ENCODE measurements around the gene STARD5. TPM values are rescaled to one million over a fixed set of nuclear protein-coding genes. Genes with fewer than 3 reads are reported as not detected.

The STARD5 gene
- total RNA-seq, 1 donor from 2014 or later = 3.0 TPM

DNA sequence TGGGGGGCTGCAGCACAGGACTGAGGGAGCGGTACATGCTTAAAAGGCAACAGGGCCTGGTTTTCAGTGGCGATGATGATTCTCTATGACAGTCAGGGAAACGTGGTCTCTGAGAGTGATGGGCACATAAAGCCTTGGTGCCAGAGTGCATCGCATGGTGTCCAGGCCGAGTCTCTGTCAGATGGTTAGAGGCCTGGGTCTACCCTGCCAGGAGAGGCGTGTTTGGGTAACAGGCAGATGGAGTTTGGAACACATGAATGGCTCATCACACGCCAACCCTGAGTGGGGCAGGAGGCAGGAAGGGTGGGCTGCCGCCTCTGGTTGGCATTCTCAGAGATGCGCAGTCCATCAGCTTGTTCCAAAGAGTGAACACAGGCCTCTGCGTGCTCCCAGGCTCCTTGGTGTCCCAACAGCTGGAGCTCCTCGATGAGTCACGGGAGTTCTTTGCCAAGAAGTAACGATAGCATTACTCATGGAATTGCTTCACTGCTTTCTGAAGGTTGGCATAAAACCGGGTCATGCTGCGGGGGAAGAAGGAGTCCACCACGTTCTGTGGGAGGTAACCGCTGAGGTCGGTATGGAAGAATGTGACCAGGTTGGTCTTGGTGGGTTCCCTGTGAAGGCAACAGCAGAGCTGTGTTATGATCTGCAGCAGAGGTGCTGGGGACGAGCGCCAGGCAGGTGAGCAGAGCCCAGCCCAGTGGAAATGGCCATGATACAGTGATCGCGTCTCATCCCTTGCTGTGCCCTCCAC is 11.0 kb downstream of the STARD5 start:
- DNase-seq (ENCODE audit: low read depth) = peak; percentile 99

DNA sequence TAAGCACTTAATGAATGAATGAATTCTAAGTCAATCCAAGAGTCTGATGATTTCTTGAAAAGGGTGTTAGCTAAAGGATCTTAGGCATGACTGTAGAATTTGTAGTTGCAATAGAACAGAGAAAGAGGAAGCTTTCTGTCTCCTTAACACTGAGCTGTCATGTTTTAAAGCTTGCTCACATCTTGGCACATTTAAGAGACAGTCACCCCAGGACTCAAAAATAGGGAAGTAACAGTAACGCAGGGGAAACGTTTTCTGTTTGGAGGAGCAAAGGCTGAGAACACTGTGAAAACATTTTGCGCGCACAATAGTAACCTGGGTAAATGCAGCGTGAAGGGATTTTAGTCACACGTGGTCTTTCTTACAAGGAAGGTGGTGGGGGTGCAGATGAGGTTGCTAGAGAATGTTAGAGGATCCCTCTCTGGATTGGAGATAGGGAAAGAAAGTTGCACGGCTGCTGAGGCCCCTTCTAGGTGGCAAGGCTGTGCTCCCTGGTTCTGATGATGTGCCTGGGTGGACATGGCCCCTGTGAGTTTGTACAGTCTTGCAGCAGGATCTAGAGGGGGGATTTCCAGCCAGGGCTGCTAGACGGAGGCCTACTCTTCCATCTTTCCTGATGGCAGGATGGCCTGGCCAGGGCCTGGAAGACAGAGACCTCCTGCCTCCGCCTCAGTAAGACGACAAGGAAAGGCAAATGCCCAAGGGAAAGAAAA is 12.0 kb downstream of the STARD5 start:
- DNase-seq (ENCODE audit: low read depth) = no peak

DNA sequence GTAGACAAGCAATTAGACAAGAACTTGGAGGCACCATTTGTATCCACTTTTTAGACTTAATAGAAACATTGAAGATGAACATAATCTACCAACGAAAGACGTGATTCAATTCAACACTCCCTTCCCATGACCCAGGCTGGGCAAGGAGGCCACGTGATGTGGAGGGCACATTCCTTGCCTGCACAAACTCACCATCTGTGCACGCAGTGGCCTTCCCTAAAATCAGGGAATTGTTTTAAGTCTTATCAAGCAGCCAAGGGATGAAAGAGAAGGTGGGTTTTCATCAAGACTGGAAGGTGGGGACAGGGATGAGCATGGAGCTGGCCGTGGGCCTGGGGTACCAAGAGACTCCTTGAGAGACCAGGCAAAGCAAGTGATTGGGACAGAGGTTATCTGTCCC is 13.5 kb downstream of the STARD5 start:
- no peak for DNase-seq (ENCODE audit: low read depth)

DNA sequence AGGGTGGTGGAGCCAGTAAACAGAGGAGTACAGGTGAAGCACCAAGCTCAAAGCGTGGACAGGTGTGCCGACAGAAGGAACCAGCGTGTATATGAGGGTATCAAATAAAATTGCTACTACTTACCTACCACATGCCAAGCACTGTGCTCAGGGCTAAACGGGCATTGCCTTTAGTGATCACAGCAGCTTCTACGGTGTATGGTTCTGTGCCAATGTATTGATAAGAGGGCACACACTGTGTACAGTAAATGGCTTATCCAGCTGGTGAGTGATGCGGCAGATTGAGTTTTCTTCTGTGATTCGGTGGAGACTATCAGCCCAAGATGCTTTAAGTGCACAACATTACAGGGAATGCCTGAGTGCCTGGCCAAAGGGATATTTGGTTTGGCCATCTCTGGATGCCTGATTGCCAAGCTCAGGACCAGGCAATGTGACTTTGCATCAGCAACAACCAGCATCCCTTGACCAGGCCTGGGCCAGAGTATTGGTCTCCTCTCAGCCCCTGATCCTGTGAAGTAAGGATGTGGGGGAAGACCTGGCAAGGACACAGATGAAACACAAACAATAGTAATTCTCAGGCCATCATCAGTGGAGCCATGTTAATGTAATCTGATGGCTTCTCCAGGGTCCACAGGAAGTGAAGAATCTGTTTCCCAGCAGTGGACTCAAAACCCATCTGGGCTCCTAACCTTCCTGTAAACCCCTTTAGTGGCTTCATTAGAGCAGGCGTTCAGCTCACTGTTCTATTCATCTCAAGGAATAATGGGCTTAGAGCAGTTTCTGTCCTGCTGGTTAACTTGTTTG is 14.1 kb downstream of the STARD5 start:
- DNase-seq (ENCODE audit: low read depth) = no peak

DNA sequence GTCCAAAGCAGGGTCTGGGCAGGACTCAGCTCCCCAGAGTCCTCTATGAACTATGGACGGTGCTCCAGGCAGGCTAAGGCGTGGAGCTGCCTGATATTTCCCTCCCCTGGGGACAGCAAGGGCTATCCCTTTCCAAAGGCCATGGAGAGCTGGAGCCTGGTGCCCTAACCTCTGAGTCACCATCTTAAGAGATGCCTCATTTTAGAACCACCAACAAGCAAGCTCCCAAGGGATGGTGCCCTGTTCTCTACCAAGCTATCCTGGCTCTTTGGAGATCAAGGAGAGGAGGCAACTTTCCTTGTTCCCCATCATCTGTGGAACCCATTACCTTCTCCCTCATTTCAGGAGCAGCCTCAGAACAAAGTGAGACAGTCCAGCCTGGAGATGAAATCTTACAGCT is 15.7 kb downstream of the STARD5 start:
- DNase-seq (ENCODE audit: low read depth) = no peak

DNA sequence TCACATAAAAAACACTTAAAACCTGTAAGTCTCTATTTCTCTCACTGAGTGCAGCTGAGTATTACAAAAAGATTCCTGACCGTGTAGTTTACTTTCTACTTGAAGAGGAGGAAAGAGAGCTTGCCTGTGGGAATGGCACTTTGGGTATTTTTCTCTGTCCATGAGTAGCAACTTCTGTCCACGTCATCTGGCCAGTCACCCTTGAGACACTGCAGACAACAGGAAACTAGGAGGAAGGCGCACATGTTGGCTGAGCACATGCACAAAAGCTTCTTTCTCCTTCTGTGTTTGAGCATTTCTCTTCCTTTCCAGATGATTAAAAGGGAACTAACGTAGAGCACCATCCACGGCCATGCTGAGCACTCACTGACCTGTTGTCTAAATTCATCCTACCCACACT is 19.7 kb downstream of the STARD5 start:
- peak; percentile 37 for DNase-seq (ENCODE audit: low read depth)

DNA sequence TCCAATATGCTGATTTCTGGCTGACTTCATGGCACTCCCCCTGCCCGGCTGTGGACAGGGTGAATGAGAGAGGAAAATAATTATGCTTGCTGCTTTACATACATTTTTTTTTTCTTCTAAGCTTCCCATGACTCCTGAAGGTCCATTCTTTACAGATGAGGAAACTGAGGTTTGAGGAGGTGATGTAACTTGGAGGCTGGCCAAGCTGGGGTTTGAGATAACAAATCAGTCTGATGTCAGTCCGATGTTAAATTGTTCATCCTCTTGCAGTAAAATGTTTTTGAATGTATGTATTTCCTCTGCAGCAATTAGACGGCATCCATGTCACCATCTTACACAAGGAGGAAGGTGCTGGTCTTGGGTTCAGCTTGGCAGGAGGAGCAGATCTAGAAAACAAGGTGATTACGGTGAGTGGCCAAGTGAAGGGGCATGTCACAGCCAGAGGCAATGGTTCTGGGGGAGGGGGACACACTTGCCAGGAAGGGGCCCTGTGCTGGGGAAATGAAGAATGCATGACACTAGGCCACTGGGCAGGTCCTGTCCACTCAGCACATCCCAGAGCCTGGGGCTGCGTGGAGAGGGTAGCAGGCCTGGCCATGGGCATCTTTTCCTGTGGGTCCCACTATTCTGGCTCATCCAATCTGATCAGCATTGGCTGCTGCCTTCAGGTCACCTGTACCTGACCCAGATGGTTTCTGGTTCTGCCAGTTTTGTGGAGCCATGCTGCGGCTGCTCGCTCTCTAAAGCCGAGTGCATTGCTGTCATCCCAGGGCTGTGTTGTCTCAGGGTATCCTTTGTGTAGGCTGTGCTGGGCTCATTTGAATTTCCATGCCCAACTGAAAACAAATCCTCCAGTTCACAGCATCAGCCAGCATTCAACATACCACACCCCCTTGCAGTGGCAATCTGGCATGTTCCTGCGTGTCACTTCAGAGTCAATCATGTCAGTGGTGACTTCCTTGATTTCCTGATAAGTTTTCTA is 20.4 kb downstream of the STARD5 start:
- no peak for DNase-seq (ENCODE audit: low read depth)

DNA sequence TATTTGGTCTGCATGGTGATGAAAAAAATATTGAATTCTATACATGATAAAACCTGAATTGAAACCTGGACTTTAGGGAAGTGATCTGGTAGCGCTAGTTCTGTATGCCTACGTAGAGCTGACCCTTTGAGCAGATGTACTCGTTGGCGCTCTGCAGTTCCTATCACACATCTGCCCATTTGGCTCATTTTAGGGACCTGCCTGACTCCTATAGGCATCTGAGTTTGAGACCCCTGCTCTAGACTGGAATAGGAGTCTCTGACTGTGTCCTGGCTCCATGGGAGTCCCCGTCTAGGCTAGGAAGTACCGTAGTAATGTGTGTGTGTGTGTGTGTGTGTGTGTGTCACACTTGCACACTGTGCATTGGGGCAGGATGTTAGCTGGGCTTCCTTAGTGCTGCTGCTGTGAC is 21.2 kb downstream of the STARD5 start:
- no peak for DNase-seq (ENCODE audit: low read depth)

DNA sequence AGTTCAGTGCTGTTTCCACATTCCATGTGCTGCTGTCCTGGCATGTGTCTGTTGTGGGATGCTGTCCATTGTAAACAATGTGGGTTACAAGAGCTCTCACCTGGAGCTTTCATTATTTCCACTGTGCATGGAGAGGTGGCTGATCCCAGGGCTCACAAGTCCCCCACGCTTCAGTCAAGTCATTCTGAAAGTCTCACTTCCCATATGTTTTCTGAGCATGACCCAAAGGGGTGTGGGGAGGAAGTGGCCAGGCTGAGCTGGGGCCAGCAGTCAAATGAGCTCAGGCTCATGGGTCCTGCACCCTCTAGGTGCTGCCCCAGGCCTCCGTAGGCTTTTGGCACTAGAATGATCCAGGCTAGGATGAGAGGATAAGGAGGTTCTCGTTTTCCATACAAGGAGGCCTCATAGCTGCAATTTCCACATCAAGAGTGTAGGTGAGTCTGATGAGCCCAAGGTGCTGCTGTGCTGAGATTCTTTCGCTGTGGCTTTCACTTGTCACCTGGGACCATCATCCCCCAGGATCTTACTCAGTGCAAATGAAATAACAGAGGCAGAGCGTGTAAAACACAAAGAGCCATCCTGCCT is 22.0 kb downstream of the STARD5 start:
- DNase-seq (ENCODE audit: low read depth) = no peak

DNA sequence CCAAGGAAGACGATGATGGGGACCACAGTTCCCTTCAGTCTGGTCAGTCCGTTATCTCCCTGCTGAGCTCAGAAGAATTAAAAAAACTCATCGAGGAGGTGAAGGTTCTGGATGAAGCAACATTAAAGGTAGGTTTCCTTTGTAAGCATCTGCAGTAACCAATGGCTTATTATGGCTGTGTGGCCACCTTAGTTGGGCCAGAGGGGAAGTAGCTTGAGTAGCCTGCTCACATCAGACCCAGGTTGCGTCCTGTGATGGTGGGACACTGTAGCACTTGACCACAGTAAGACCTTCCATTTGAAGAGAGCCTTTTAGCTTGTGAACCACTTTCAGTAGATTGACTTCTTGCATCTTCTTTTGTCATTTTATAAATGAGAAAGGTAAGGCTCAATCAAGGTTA is 22.6 kb downstream of the STARD5 start:
- no peak for DNase-seq (ENCODE audit: low read depth)

DNA sequence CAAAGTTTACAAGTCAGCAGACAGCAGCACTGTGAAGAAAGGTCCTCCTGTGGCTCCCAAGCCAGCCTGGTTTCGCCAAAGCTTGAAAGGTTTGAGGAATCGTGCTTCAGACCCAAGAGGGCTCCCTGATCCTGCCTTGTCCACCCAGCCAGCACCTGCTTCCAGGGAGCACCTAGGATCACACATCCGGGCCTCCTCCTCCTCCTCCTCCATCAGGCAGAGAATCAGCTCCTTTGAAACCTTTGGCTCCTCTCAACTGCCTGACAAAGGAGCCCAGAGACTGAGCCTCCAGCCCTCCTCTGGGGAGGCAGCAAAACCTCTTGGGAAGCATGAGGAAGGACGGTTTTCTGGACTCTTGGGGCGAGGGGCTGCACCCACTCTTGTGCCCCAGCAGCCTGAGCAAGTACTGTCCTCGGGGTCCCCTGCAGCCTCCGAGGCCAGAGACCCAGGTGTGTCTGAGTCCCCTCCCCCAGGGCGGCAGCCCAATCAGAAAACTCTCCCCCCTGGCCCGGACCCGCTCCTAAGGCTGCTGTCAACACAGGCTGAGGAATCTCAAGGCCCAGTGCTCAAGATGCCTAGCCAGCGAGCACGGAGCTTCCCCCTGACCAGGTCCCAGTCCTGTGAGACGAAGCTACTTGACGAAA is 24.2 kb downstream of the STARD5 start:
- DNase-seq (ENCODE audit: low read depth) = no peak

DNA sequence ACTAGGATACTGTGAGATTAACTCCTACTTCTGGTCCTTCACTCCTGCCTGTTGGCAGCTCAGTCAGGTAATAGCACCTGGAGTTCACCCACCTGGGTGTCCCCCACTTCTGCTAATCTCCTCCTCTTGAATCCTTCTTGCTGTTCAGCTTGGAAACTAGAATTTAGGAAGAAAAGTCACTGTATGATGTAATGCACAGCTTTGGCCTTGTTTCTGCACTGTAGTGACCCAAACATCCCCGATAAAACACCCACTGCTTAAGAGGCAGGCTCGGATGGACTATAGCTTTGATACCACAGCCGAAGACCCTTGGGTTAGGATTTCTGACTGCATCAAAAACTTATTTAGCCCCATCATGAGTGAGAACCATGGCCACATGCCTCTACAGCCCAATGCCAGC is 24.8 kb downstream of the STARD5 start:
- no peak for DNase-seq (ENCODE audit: low read depth)

DNA sequence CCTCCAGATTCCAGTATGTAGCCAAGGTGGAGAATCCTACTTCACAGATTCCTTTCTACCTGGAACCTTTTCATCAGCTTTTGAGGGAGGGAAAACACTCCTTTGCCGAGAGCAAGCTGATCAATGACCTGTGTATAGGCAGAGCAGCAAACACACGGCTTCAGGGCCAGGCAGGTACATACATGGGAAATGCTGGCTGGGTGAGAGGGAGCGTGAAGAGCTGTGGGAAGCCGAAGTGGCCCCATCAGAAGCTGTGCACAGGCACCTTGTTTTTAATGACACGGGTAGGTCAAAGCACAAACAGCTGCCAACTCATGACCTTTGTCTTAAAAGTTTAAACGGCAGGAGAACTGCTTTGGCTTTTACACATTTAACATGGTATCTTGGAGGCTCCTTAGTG is 25.3 kb downstream of the STARD5 start:
- DNase-seq (ENCODE audit: low read depth) = no peak

DNA sequence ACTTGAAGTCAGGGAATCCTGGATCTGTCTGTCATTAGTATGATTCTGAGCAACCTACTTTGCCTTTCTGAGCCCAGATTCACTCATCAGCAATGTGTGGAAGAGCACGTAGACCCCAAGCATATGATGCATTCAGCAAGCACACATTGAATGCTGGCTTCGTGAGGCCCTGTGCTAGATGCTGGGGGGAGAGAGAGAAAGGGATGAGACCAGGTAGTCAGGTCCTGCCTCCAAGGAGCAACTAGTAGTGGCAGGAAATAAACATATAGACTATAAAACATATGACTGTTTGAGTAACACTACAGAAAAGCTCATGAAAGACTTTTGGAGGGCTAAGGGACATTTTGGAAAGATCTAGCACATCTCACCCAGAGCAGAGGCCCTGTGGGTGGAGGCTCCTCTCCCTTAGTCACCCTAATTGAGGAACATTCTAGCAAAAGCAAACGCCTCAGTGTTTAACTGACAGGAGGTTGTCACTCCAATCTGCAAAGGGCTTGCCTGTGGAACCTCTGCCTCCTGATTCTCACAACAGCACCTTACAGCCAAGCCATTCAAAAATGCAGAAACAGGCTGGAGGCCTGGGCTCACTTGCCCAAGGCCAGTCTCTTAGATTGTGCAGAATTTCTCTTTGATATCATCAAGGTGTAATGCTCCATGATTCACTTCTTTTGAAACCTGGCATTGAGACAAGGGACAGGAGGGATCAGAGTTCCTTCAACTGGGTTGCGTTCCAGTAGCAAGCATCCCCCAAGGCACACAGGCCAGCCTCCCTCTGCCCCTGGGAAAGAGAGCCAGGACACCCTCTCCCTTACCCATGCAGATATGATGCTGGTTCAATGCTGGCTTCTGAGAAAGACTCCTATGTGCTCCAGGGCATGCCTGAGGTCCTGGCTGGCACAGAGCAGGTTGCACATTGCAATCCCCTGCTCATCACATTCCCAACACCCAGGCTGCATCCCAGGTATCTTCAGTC is 26.1 kb downstream of the STARD5 start:
- DNase-seq (ENCODE audit: low read depth) = no peak

DNA sequence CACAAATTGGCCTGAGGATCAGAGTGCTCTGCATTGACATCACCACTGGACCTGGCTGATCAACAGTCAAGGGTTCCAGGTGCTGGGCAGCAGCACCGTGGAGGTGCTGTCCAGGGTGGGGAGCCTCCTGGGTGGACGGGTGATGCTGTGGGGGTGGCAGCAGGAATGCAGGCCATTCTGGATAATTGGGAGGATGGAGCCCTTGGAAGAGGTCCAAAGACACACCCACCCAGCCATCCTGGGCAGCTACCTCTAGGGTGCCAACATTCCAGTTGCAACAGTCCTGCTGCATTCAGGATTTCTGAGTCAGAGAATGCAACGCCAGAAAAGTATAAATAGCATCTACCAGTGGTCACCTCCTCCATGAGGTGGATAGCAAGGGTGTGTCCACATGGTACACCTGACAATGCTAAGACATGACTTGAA is 26.8 kb downstream of the STARD5 start:
- peak; percentile 85 for DNase-seq (ENCODE audit: low read depth)

DNA sequence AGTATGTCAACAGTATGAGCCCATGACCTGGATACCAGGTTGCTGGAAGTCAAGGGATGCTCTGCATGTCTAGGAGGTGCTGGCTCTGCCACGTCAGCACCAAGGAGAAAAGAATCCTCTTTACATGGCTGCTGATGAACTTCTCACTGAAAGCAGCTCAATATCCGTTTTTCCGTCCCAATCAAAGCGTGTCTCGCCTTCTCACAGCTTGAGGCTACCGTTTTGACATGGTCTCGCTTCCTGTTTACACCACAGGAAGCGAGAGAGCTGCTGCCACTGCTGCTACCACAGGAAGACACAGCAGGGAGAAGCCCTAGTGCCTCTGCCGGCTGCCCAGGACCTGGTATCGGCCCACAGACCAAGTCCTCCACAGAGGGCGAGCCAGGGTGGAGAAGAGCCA is 27.3 kb downstream of the STARD5 start:
- no peak for DNase-seq (ENCODE audit: low read depth)

DNA sequence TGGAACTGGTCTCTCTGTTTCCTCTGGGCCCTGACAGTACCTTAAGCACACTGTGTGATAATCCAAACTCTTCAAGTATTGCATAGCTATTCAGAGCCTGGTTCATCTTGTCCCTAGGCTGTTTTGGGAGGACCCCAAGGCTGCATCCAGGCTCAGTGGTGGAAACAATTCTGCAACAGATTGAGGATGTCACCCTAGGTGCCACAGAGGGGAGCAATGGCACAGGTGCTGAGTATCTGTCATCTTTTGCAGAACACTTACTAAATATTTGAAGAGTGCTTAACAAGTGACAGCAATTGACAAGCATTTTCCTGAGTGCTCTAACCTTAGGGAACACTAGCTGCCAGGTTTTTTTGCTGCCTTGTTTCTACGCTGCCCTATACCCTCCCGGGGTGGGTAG is 27.8 kb downstream of the STARD5 start:
- no peak for DNase-seq (ENCODE audit: low read depth)

DNA sequence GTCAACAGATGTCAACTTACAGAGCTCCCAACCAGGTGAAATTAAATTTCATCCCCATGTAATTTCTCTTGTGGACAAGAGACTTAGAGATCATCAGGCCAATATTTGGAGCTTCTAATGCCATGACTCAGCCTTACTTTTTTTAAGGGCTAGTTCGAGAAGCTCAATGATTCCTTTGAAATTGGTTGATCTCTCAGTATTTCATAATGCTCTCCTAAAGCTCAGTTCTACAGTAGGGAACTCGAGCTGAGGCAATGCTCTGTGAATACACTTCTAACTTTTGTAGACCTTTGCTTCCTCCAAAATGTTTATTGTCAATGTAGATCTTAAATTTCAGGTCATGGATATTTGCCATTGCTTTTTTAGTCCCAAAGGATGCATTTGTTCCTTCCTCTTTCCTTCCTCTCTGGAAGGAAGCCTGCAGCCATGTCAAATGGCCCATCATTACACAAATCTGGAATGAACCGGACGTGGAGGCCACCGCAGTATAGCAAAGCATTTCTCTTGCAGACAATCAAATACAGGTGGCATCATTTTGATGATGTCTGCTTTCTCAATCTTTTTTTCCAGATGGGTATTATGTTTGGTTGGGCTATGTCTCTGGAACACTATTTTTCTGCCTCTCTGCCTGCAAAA is 28.3 kb downstream of the STARD5 start:
- DNase-seq (ENCODE audit: low read depth) = no peak

DNA sequence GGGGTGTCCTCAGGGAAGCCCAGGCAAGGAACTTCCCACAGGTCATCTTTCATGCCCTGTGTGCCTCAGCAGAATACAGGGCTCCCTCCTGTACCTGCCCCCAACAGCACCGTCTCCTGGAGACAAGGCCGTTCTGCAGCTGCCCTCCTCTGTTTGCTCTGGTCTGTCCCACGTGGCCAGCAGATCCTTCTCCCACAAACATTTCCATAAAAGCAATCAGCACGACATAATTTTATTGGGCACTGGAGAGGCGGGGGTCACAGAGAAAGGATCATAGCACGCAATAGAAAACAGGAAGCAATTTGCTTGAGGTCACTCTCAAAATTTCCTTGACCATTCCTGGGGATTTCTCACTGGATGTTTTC is 29.4 kb downstream of the STARD5 start:
- DNase-seq (ENCODE audit: low read depth) = no peak
